Stomach smooth muscle (tissue), 2 donors: ENCODE data around the gene ADAMTS15.

Experiments
- H3K27ac ChIP-seq: one replicate; pipeline ENCODE4 v1.7.0; 2013; ENCODE audit warnings: mild to moderate bottlenecking, low read length, inconsistent platforms
- H3K27me3 ChIP-seq, 2 donors: one replicate each; pipeline ENCODE4 v1.7.0; 2013; ENCODE audit warnings: low read length in 2 of 2; ENCODE audit not compliant: insufficient read depth in 2 of 2, control insufficient read depth in 1 of 2
- H3K36me3 ChIP-seq, 2 donors: one replicate each; pipeline ENCODE4 v1.7.0; 2013; ENCODE audit warnings: low read length in 2 of 2; ENCODE audit not compliant: control insufficient read depth in 2 of 2, insufficient read depth in 2 of 2
- H3K4me1 ChIP-seq: one replicate; pipeline ENCODE4 v1.7.0; 2013; ENCODE audit warnings: low read length; ENCODE audit not compliant: control insufficient read depth, insufficient read depth
- H3K4me3 ChIP-seq, 2 donors: one replicate each; pipeline ENCODE4 v1.7.0; 2013; ENCODE audit warnings: low read length in 2 of 2
- H3K9ac ChIP-seq, 2 donors: one replicate each; pipeline ENCODE4 v1.7.0; 2013; ENCODE audit warnings: low read length in 2 of 2, mild to moderate bottlenecking in 1 of 2
- H3K9me3 ChIP-seq, 2 donors: one replicate each; pipeline ENCODE4 v1.7.0; 2013; ENCODE audit warnings: low read length in 2 of 2; ENCODE audit not compliant: control insufficient read depth in 2 of 2
- donor health status: healthy.
- donor health status: Pancreatic carcinoma.

The ADAMTS15 gene

GRCh38 chr11:130420478-130421198 is 27.8 kb upstream of the ADAMTS15 start:
- no peak overlapping the region for H3K27ac ChIP-seq
- no peaks in the 10 kb centered on the region for H3K36me3 ChIP-seq
- no peaks in the 10 kb centered on the region for H3K27me3 ChIP-seq
- H3K4me1 ChIP-seq, result peaks cover 23% of the 10 kb centered on the region
- H3K9me3 ChIP-seq, result no peaks in the 10 kb centered on the region
- no peak overlapping the region for H3K9ac ChIP-seq
- peak overlapping the region in 1 of 2 donors; percentile 29 for H3K4me3 ChIP-seq

- H3K4me1 ChIP-seq, result peaks cover 26% of the 10 kb centered on the region
- H3K27ac ChIP-seq, result no peak overlapping the region
- no peaks in the 10 kb centered on the region for H3K27me3 ChIP-seq
- no peaks in the 10 kb centered on the region for H3K9me3 ChIP-seq
- H3K36me3 ChIP-seq, result no peaks in the 10 kb centered on the region
- H3K4me3 ChIP-seq, result no peak overlapping the region
- H3K9ac ChIP-seq, result no peak overlapping the region
These were observed 27.3 kb upstream of the ADAMTS15 start for GRCh38 chr11:130421199-130421585.

- Histone ChIP-seq H3K4me3 (no peak overlapping the region), H3K27me3 (no peaks in the 10 kb centered on the region), H3K4me1 (peaks cover 31% of the 10 kb centered on the region), H3K9me3 (no peaks in the 10 kb centered on the region), H3K27ac (no peak overlapping the region), H3K36me3 (no peaks in the 10 kb centered on the region), H3K9ac (no peak overlapping the region)
These were observed 26.7 kb upstream of the ADAMTS15 start for GRCh38 chr11:130421697-130422096.

- H3K4me3 ChIP-seq, result no peak overlapping the region
- H3K27me3 ChIP-seq, result no peaks in the 10 kb centered on the region
- H3K4me1 ChIP-seq, result peaks cover 38% of the 10 kb centered on the region
- H3K36me3 ChIP-seq, result no peaks in the 10 kb centered on the region
- H3K27ac ChIP-seq, result no peak overlapping the region
- H3K9me3 ChIP-seq, result no peaks in the 10 kb centered on the region
- no peak overlapping the region for H3K9ac ChIP-seq
These were observed 26.0 kb upstream of the ADAMTS15 start for GRCh38 chr11:130422251-130422995.

GRCh38 chr11:130423541-130424142 is 24.8 kb upstream of the ADAMTS15 start:
- Histone ChIP-seq H3K9ac (no peak overlapping the region), H3K9me3 (no peaks in the 10 kb centered on the region), H3K36me3 (no peaks in the 10 kb centered on the region), H3K27ac (no peak overlapping the region), H3K27me3 (no peaks in the 10 kb centered on the region), H3K4me1 (peaks cover 40% of the 10 kb centered on the region), H3K4me3 (no peak overlapping the region)

GRCh38 chr11:130424613-130425140 is 23.8 kb upstream of the ADAMTS15 start:
- Histone ChIP-seq H3K27ac (no peak overlapping the region), H3K9ac (no peak overlapping the region), H3K36me3 (no peaks in the 10 kb centered on the region), H3K27me3 (no peaks in the 10 kb centered on the region), H3K4me3 (no peak overlapping the region), H3K9me3 (no peaks in the 10 kb centered on the region), H3K4me1 (peaks cover 43% of the 10 kb centered on the region)

GRCh38 chr11:130425156-130425555 is 23.3 kb upstream of the ADAMTS15 start:
- no peaks in the 10 kb centered on the region for H3K27me3 ChIP-seq
- H3K9ac ChIP-seq, result no peak overlapping the region
- peaks cover 39% of the 10 kb centered on the region for H3K4me1 ChIP-seq
- no peak overlapping the region for H3K27ac ChIP-seq
- no peak overlapping the region for H3K4me3 ChIP-seq
- H3K9me3 ChIP-seq, result no peaks in the 10 kb centered on the region
- no peaks in the 10 kb centered on the region for H3K36me3 ChIP-seq

GRCh38 chr11:130426223-130426836 is 22.1 kb upstream of the ADAMTS15 start:
- Histone ChIP-seq H3K27me3 (no peaks in the 10 kb centered on the region), H3K9ac (peak overlapping the region in 1 of 2 donors; percentile 76), H3K4me1 (peaks cover 28% of the 10 kb centered on the region), H3K9me3 (no peaks in the 10 kb centered on the region), H3K4me3 (peak overlapping the region; percentile 64 to 70), H3K36me3 (no peaks in the 10 kb centered on the region), H3K27ac (no peak overlapping the region)

GRCh38 chr11:130426837-130427341 is 21.6 kb upstream of the ADAMTS15 start:
- peak overlapping the region; percentile 64 to 70 for H3K4me3 ChIP-seq
- peak overlapping the region in 1 of 2 donors; percentile 76 for H3K9ac ChIP-seq
- H3K4me1 ChIP-seq, result peaks cover 28% of the 10 kb centered on the region
- no peak overlapping the region for H3K27ac ChIP-seq
- no peaks in the 10 kb centered on the region for H3K27me3 ChIP-seq
- no peaks in the 10 kb centered on the region for H3K36me3 ChIP-seq
- no peaks in the 10 kb centered on the region for H3K9me3 ChIP-seq

GRCh38 chr11:130427581-130428315 is 20.7 kb upstream of the ADAMTS15 start:
- no peaks in the 10 kb centered on the region for H3K9me3 ChIP-seq
- H3K4me3 ChIP-seq, result peak overlapping the region; percentile 64 to 70
- no peaks in the 10 kb centered on the region for H3K27me3 ChIP-seq
- H3K9ac ChIP-seq, result peak overlapping the region; percentile 42 to 76
- H3K27ac ChIP-seq, result no peak overlapping the region
- no peaks in the 10 kb centered on the region for H3K36me3 ChIP-seq
- peaks cover 28% of the 10 kb centered on the region for H3K4me1 ChIP-seq
